ENCODE results near the gene TMEM235.
"Not testable (repeated sequence)": the region's sequence is repeated elsewhere in the genome, so short reads cannot be mapped to it uniquely, and the experiment has no call there.

Gene TMEM235

DNA sequence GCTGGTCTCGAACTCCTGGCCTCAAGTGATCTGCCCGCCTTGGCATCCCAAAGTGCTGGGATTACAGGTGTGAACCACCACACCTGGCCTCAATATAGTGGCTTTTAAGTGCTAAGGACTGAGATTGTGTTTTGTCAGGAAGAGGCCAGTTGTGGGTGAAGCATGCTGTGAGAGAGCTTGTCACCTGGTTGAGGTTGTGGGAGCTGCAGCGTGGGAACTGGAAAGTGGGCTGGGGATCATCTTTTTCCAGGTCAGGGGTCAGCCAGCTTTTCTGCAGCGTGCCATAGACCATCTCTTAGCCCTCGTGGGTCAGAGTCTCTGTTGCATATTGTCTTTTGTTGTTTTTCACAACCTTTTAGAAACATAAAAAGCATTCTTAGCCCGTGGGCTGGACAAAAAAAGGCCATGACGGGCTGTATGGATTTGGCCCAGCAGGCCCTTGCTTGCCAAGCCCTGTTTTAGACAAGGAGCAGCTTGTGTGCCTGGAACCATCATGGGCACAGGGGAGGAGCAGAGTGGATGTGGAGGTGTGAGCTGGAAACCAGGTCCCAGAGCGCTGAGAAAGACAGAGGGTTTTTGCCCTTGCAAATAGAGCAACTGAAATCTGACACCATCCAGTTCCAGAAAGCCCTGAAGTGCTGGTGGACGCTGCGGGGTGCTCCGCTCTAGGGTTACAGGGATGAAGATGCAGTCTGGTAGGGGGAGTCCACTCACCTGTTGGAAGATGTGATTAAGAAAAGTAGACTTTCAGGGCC is 11.9 kb upstream of the TMEM235 start:
- no peak for DNase-seq

DNA sequence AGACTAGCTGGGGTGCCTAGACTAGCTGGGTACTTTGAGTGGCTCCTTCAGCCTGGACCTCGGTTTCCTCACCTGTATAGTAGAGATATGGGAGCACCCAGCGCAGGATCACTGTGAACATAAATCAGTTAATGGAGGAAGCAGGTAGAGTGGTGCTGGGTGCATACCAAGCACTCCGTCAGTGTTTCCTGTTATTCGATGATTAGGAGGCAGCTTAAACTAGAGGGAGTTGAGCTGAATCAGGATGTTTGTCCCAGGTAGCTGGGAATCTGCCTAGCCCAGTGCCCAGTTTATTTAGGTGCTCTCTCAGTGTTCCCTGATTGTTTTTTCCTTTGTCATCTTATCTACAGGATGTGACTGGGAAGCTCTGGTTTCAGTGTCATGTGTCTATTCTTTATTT is 8.4 kb upstream of the TMEM235 start:
- DNase-seq = no peak

DNA sequence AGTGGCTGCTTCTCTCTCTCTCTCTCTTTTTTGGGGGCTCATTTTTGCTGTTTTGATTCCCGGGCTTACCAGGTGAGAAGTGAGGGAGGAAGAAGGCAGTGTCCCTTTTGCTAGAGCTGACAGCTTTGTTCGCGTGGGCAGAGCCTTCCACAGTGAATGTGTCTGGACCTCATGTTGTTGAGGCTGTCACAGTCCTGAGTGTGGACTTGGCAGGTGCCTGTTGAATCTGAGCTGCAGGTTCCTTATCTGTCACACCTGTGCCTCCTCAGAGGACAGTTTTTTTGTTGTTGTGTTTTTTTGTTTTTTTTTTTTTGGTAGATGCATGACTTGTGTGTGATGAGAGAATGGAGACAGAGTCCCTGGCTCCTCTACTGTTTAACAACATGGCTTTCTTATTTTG is 7.7 kb upstream of the TMEM235 start:
- no peak for DNase-seq

DNA sequence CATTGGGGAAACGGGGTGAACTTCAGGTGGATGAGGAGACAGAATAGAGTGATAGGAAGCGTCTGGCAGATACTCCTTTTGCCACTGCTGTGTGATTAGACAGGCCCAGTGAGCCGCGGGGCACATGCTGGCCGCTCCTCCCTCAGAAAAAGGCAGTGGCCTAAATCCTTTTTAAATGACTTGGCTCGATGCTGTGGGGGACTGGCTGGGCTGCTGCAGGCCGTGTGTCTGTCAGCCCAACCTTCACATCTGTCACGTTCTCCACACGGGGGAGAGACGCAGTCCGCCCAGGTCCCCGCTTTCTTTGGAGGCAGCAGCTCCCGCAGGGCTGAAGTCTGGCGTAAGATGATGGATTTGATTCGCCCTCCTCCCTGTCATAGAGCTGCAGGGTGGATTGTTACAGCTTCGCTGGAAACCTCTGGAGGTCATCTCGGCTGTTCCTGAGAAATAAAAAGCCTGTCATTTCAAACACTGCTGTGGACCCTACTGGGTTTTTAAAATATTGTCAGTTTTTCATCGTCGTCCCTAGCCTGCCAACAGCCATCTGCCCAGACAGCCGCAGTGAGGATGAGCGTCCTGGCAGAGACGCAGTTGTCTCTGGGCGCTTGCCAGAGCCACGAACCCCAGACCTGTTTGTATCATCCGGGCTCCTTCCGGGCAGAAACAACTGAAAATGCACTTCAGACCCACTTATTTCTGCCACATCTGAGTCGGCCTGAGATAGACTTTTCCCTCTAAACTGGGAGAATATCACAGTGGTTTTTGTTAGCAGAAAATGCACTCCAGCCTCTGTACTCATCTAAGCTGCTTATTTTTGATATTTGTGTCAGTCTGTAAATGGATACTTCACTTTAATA is 7.0 kb upstream of the TMEM235 start:
- DNase-seq = peak in 1 of 2 experiments; percentile 52

GRCh38 chr17:78225088-78225865 is 6.2 kb upstream of the TMEM235 start:
- DNase-seq = no peak

- no peak for DNase-seq
Measured at GRCh38 chr17:78226055-78226758, 5.2 kb upstream of the TMEM235 start.

DNA sequence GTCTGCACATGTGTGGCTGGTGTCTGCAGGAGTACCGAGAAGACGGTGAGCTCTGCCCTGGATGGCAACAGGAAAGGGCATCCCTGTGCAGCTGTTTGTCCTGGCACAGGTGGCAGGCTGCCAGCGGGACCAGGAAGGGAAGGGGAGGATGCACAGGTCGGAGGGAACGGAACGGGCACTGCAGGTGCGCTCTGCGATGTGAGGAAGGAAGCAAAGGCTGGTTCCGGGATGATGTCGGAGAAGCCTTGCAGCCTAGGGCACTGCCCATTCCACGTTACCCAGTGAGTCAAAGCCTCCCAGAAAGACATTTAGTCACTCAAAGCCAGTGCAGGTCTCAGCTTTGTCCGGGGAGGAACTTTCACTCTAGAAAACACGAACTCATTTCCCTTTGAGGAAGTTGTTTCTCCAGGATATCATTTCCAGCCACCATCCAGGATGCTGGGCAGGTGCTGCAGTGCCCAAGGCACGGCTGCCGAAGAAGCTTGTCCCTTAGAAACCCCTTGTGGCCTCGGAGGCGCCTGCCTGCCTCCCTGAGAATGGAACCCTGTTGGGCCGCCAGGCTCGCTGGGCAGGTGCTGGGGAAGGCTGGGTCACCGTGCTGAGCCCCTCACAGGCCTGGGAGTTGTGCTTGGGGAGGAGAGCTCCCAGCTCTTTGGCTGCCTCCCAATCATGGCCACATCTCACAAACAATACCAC is 4.5 kb upstream of the TMEM235 start:
- DNase-seq = no peak

DNA sequence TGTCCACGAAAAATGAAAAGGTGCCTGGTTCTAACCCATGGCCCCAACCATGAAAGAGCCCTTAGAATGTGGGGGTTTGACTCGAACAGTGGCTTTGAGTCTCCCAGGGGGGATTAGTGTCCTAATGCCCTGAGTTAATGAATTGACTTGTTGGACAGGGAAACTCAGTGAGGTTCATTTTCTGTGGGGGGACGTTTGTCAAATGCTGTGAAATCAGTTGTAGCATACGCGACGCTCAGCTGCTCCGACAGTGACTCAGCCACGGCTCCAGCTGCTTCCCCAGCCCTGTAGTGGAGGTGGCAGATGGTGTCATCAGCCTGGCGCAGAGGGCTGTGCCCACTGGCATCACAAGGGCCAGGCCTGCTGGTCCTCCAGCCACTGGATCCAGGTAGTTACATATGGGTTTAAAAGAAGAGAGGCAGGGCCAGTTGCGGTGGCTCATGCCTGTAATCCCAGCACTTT is 3.9 kb upstream of the TMEM235 start:
- no peak for DNase-seq

- no peak for DNase-seq
Measured at GRCh38 chr17:78228176-78228575, 3.3 kb upstream of the TMEM235 start.

- no peak for DNase-seq
Measured at GRCh38 chr17:78230252-78230962, 1.0 kb upstream of the TMEM235 start.

DNA sequence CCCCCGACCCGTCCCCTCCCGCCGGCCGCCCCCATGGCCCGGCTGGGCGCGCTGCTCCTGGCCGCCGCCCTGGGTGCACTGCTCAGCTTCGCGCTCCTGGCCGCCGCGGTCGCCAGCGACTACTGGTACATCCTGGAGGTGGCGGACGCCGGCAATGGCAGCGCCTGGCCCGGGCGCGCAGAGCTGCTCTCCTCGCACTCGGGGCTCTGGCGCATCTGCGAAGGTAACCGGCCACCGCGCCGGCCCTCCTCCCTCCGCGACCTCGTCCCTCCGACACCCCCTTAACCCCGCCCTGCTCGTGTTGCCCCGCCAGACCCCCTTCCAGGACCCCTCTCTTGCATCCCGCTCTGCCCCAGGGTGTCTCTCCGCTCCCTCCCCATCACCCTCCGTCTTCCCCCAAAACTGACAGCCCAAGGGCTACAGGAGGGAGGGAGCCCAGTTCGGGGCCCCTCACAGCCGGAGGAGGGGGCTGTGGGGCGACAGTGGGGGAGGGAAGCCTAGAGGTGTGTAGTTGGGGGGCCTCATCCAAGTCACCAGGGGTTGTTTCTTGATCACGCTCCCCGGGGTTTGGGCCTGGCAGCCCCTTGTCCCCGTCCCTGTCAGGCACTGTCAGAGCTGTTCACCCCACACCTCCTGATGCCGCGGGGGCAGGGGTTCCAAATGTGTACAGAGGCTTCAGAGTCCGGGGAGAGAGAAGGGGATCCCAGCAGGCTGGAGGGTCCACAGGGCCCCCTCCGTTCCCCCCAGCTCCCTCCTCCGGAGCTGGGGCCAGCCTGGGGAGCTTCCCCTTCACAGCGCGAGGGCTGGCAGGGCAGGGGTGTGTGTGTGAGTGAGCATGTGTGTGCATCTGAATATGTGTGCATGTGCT is 794 bp downstream of the TMEM235 start:
- no peak for DNase-seq

DNA sequence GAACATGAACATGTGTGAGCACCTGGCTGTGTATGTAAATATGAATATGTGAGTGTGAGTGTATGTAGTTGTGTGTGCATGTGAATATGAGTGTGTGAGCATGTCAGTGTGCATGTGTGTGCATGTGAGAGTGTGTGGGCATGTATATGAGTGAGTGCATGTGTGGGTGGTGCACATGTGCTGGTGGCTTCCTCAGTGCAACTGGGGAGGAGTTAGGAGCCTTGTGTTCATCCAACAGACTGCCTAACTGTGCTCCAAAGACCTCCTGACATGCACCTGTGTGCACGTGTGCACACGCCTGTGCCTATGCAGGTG is 1.4 kb downstream of the TMEM235 start:
- no peak for DNase-seq

DNA sequence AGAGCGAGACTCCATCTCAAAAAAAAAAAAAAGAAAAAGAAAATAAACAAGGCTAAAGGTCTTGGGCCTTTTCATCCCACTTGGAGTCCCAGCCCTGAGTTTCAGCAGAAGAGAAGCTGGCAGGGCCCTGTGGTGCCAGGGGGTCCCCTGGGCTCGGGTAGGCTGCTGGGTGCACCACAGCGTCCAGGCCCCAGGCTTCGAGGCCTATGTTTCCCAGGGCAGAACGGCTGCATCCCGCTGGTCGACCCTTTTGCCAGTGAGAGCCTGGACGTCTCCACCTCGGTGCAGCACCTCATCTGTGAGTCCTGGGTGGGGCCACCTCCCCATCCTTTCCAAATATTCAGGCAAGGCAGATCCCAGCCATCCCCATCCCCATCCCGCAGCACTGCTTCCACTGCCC is 2.2 kb downstream of the TMEM235 start:
- DNase-seq = no peak

DNA sequence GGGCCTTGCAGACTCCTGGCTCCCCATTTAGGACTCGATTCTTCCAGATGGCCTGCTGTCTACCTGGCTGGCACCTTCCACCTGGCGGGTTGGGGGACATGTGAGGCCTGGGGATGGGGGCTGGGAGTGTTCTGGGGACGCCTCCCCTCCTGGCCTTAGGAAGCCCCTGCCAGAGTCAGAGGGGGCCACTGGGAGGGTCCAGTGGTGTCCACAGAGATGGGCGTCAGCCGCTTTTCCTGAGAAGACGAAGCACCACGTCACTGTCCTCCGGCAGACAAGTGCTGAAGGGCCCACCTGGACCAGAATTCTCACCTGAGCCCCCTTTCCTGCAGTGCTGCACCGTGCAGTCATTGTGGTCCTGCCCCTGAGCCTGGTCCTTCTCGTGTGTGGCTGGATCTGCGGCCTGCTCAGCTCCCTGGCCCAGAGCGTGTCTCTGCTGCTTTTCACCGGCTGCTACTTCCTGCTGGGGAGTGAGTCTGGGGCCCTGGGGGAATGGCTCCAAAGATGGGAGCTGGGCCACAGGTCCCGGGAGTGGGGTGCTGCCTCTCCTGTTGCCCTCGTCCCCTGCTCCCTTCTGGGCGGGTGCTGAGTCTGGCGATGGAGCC is 2.9 kb downstream of the TMEM235 start:
- no peak for DNase-seq

- DNase-seq = not testable (repeated sequence)
Measured at GRCh38 chr17:78235022-78235421, 3.6 kb downstream of the TMEM235 start.

DNA sequence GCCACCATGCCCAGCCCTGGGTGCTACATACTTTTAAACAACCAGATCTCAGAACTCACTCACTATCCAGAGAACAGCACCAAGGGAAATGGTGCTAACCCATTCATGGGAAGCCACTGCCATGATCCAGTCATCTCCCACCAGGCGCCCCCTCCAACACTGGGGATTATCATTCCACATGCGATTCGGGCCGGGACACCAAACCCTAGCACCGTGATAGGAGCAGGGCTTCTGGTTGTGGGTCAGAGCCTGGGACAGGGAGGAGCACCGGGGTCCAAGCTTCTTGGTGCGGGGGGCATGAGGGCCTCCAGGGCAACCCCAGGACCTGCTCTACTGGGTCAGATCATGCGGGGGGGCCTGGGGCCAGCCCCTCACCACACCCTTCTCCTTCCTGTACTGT is 4.5 kb downstream of the TMEM235 start:
- no peak for DNase-seq

- no peak for DNase-seq
Measured at GRCh38 chr17:78236362-78237127, 5.1 kb downstream of the TMEM235 start.

DNA sequence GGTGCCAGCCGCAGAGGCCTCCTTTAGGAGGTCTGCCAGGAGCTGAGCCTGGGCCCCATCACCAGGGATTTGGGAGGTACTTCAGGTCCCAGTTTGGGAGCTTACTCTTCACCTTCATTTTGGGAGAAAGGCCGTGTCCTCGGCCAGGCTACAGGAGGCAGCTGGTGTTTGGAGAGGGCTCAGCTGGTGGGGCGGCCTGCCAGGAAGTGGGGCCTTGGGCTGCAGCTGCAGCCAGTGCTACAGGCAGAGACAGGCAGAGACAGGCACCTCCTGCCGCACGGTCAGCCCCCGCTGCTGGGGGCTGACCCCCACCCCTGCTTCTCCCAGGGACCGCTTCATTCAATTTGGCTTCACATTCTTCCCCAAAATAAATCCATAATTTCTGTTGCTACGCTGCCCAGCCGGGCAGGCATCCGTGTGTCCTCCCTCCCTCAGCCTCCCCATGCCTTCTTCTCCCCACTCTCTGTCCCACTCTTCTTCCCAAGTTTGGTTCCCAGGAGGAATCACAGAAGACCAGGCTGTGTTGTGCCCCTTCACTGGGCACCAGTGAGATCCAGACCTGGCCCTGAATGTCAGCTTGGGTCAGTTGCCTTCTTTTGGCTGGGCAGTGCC is 6.1 kb downstream of the TMEM235 start:
- DNase-seq = no peak
